Stimulated activated CD4-positive, alpha-beta T cell treated with anti-CD3 and anti-CD28 coated beads, Interleukin-1b, Interleukin-23, amount 100 ng/mL, for 24 hours (primary cell): Measurements from ENCODE around the gene MYBPC1.
"Not testable (repeated sequence)": the region's sequence is repeated elsewhere in the genome, so short reads cannot be mapped to it uniquely, and the experiment has no call there.

Experiments used
- DNase-seq, 4 experiments: peaks; one replicate each; pipeline ENCODE4 v3.0.0-alpha.2; 2020; ENCODE audit warnings: low read depth in 4 of 4, low spot score in 1 of 4

The MYBPC1 gene

GRCh38 chr12:101729842-101730241 is 135.1 kb downstream of the MYBPC1 start:
- DNase-seq = no peak

- DNase-seq = no peak
Measured at GRCh38 chr12:101732318-101732717, 137.5 kb downstream of the MYBPC1 start.

GRCh38 chr12:101733166-101733565 is 138.4 kb downstream of the MYBPC1 start:
- DNase-seq = no peak

- DNase-seq = not testable (repeated sequence)
Measured at GRCh38 chr12:101734482-101734881, 139.7 kb downstream of the MYBPC1 start.
